ENCODE data around the gene ADGRB2.

Gene ADGRB2

GRCh38 chr1:31764312-31765040 is at the start of gene ADGRB2:
Gene ADGRB2 (minus strand): TSS chr1:31764340. CDS start chr1:31757221, 7,119 bp downstream.
- peak; percentile 11 to 35 for DNase-seq

- no peak for DNase-seq
Observed at GRCh38 chr1:31812158-31812829, 48.2 kb upstream of the ADGRB2 start.

- no peak for DNase-seq
Observed at GRCh38 chr1:31811605-31812004, 47.5 kb upstream of the ADGRB2 start.

GRCh38 chr1:31809698-31810097 is 45.6 kb upstream of the ADGRB2 start:
- DNase-seq: no peak

- DNase-seq: no peak
Observed at GRCh38 chr1:31807273-31808048, 43.3 kb upstream of the ADGRB2 start.

- no peak for DNase-seq
Observed at GRCh38 chr1:31805318-31805717, 41.2 kb upstream of the ADGRB2 start.

GRCh38 chr1:31804098-31804497 is 40.0 kb upstream of the ADGRB2 start:
- DNase-seq: no peak

- DNase-seq: no peak
Observed at GRCh38 chr1:31803610-31804009, 39.5 kb upstream of the ADGRB2 start.

- no peak for DNase-seq
Observed at GRCh38 chr1:31802190-31803150, 38.3 kb upstream of the ADGRB2 start.

GRCh38 chr1:31801458-31801857 is 37.3 kb upstream of the ADGRB2 start:
- DNase-seq: no peak

GRCh38 chr1:31800674-31800967 is 36.5 kb upstream of the ADGRB2 start:
- DNase-seq: no peak

GRCh38 chr1:31799895-31800673 is 35.9 kb upstream of the ADGRB2 start:
- DNase-seq: no peak

- DNase-seq: no peak
Observed at GRCh38 chr1:31799196-31799894, 35.2 kb upstream of the ADGRB2 start.

GRCh38 chr1:31798433-31799195 is 34.5 kb upstream of the ADGRB2 start:
- no peak for DNase-seq

GRCh38 chr1:31798086-31798432 is 33.9 kb upstream of the ADGRB2 start:
- no peak for DNase-seq

GRCh38 chr1:31797216-31797615 is 33.1 kb upstream of the ADGRB2 start:
- no peak for DNase-seq

GRCh38 chr1:31796707-31797106 is 32.6 kb upstream of the ADGRB2 start:
- no peak for DNase-seq

GRCh38 chr1:31795801-31796621 is 31.9 kb upstream of the ADGRB2 start:
- no peak for DNase-seq

- DNase-seq: no peak
Observed at GRCh38 chr1:31795096-31795675, 31.0 kb upstream of the ADGRB2 start.
